ENCODE data around the gene PCNX2.

DNA sequence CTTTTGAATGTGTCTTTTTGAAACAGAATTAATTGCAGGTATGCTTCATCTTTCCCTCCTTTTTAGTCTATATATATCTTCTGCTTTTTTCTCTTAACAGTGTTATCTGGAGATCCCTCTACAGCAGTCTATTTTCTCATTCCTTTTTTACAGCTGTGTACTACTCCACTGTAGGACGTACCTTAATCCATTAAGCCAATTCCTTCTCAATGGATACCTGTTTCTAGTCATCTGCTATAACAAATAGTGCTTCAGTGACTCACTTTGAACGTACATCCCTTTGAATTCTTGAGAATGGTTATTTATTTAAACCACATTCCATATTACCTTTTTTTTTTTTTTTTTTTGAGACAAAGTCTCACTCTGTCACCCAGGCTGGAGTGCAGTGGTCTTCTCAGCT is 15.6 kb downstream of the PCNX2 start:
- TF ChIP-seq EZH2 (optimal IDR thresholded peaks at IDR 0.05; ENCODE audit: low read depth, low read length) = no peak
- TF ChIP-seq, protein P1, sequence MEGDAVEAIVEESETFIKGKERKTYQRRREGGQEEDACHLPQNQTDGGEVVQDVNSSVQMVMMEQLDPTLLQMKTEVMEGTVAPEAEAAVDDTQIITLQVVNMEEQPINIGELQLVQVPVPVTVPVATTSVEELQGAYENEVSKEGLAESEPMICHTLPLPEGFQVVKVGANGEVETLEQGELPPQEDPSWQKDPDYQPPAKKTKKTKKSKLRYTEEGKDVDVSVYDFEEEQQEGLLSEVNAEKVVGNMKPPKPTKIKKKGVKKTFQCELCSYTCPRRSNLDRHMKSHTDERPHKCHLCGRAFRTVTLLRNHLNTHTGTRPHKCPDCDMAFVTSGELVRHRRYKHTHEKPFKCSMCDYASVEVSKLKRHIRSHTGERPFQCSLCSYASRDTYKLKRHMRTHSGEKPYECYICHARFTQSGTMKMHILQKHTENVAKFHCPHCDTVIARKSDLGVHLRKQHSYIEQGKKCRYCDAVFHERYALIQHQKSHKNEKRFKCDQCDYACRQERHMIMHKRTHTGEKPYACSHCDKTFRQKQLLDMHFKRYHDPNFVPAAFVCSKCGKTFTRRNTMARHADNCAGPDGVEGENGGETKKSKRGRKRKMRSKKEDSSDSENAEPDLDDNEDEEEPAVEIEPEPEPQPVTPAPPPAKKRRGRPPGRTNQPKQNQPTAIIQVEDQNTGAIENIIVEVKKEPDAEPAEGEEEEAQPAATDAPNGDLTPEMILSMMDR (IDR thresholded peaks at IDR 0.05; ENCODE audit: low read length) = no peak
